Measurements from ENCODE around the gene TPTE2. TPM values are rescaled to one million over a fixed set of nuclear protein-coding genes. Genes with fewer than 3 reads are reported as not detected.

Gene TPTE2
- total and polyA plus RNA-seq, 2 experiments from 2014 or later: not detected

GRCh38 chr13:19586904-19587634, 25.7 kb upstream of the TPTE2 start (continued):
- TF ChIP-seq ZNF462 (CRISPR knock-in tag; IDR thresholded peaks at IDR 0.05) (no peak), POLR2AphosphoS5 (IDR thresholded peaks at IDR 0.05; ENCODE audit: low read depth) (no peak), JUNB (IDR thresholded peaks at IDR 0.05; ENCODE audit: unreplicated experiment) (no peak), CTCF (conservative IDR thresholded peaks at IDR 0.05; ENCODE audit: low read depth in 2 of 2) (no peak), CREB1 (CRISPR knock-in tag; IDR thresholded peaks at IDR 0.05; ENCODE audit: low read depth) (no peak), ZNF114 (CRISPR knock-in tag; IDR thresholded peaks at IDR 0.05) (no peak), NANOG (IDR thresholded peaks at IDR 0.05; ENCODE audit: borderline replicate concordance) (no peak), STAT1 (IDR thresholded peaks at IDR 0.05; ENCODE audit: unreplicated experiment) (no peak), EZH2 (IDR thresholded peaks at IDR 0.05; ENCODE audit: low read depth, unreplicated experiment) (no peak), EZH2phosphoT487 (IDR thresholded peaks at IDR 0.05; ENCODE audit: unreplicated experiment) (no peak)
